Mucosa of descending colon (tissue), 3 donors: ENCODE results near the gene KAZALD1. TPM values are rescaled to one million over a fixed set of nuclear protein-coding genes. Genes with fewer than 3 reads are reported as not detected.
A peak's percentile ranks its signal among the peaks of the same experiment; 100 is the strongest.

Source experiments
- ATAC-seq: fragments of 200-7000 bp; cut with Tn5 transposase; one replicate; pipeline ENCODE4 v1.9.1; 2020; ENCODE audit warnings: mild to moderate bottlenecking, moderate library complexity
- DNase-seq, 3 donors: peaks; one replicate each; pipeline ENCODE4 v3.0.0-alpha.2; 2020
- H3K36me3 ChIP-seq: fragments of 200-600 bp; one replicate; pipeline ENCODE4 v1.8.0; 2021; ENCODE audit warnings: low read depth, mild to moderate bottlenecking
- H3K4me1 ChIP-seq: fragments of 200-600 bp; one replicate; pipeline ENCODE4 v1.8.0; 2021; ENCODE audit warnings: low read depth, mild to moderate bottlenecking
- H3K4me3 ChIP-seq: fragments of 200-600 bp; one replicate; pipeline ENCODE4 v1.8.0; 2021; ENCODE audit warnings: mild to moderate bottlenecking
- H3K9me3 ChIP-seq: fragments of 200-600 bp; one replicate; pipeline ENCODE4 v1.8.0; 2021; ENCODE audit warnings: mild to moderate bottlenecking
- intact Hi-C, 2 donors: fragments of 100-400 bp; cut with DNase I in 1 of 2; cut with micrococcal nuclease in 1 of 2; formaldehyde crosslinking; loops; one replicate each; pipeline versions ENCODE4 v1.11.0 to v1.11.1; 2022; cut with DNase I, micrococcal nuclease
- total RNA-seq, 3 donors: library from RNA; stranded (reverse); fragmentation: NEBNext Ultra II Directional in 2 of 3; extraction: Animal tissue kit (Norgen Biotek cat#: 25700) in 2 of 3; gene quantifications; one replicate each; pipeline versions ENCODE4 v1.2.1 to v1.2.4, GENCODE V29; 2021 to 2023
- TF ChIP-seq, protein P1 (sequence below): fragments of 200-600 bp; IDR thresholded peaks from one replicate; pipeline ENCODE4 v1.8.0; 2022; ENCODE audit warnings: antibody characterized with exemption, mild to moderate bottlenecking
- donor health status: DM: no; HTN: no; CAD: no; lungs with moderate emphysema.
- donor health status: DM: no; HTN: no; CAD: no.
- donor health status: DM: no; HTN: yes; CAD: no.

Gene KAZALD1
- total RNA-seq, 3 donors from 2014 or later: 8.5 to 20.0 (median 16.7) TPM

DNA sequence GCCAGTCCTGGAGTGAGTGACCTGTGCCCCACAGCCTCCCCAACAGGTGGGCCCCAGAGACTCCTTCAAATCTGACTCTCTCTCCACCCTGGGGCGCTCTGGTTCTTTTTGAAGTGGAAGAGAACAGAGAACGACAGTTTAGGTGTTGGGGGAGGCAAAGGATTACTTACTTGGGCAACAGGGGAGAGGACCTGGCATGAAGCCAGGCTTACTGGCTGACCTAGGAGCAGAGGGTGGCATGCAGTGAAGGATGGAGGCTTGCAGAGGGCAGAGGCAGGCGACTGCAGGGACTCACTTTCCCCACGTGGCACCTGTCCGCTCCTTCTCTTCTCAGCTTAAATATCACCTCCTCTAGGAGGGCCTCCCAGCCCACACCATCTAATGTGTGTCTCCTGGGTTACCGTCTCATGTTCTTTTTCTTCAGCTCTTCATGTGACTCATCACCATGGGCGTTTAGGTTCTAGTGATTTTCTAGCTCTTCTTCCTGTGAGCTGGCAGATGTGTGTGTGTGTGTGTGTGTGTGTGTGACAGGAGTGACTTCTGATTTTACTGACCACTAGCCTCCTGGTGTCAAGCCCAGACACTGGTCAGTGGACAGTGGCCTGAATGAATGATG, 46.7 kb upstream of the KAZALD1 start:
- Histone ChIP-seq H3K4me3 (no peak overlapping the region), H3K9me3 (no peaks in the 10 kb centered on the region), H3K36me3 (no peaks in the 10 kb centered on the region), H3K4me1 (peaks cover 14% of the 10 kb centered on the region)
- intact Hi-C loops: no loop called here
- ATAC-seq (no peak), DNase-seq (no peak)
- TF ChIP-seq, protein P1, sequence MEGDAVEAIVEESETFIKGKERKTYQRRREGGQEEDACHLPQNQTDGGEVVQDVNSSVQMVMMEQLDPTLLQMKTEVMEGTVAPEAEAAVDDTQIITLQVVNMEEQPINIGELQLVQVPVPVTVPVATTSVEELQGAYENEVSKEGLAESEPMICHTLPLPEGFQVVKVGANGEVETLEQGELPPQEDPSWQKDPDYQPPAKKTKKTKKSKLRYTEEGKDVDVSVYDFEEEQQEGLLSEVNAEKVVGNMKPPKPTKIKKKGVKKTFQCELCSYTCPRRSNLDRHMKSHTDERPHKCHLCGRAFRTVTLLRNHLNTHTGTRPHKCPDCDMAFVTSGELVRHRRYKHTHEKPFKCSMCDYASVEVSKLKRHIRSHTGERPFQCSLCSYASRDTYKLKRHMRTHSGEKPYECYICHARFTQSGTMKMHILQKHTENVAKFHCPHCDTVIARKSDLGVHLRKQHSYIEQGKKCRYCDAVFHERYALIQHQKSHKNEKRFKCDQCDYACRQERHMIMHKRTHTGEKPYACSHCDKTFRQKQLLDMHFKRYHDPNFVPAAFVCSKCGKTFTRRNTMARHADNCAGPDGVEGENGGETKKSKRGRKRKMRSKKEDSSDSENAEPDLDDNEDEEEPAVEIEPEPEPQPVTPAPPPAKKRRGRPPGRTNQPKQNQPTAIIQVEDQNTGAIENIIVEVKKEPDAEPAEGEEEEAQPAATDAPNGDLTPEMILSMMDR: no peak

DNA sequence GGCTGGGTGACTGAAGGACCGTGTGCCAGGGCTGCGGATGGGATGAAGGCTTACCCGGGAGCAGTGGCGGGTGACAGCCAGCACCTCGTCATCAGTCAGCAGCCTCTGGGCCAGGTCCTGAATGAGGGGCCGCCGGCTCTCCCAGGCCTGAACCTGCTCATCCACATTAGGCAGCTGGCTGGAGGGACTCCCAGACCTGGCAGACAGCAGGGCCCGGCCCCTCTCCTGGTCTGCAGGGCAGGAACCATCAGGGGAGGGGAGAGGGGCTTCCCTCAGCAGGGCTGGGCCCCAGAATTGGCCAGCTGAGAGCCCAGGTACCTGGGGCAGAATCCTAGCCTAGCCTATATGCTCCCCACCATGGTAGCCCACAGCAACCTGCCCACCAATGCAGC, 46.2 kb upstream of the KAZALD1 start:
- H3K4me3 ChIP-seq: no peak overlapping the region
- DNase-seq (no peak), ATAC-seq (no peak)
- TF ChIP-seq, protein P1: no peak
- H3K4me1 ChIP-seq: peaks cover 14% of the 10 kb centered on the region
- no peaks in the 10 kb centered on the region for H3K36me3 ChIP-seq
- no peaks in the 10 kb centered on the region for H3K9me3 ChIP-seq
- intact Hi-C loops: no loop called here

DNA sequence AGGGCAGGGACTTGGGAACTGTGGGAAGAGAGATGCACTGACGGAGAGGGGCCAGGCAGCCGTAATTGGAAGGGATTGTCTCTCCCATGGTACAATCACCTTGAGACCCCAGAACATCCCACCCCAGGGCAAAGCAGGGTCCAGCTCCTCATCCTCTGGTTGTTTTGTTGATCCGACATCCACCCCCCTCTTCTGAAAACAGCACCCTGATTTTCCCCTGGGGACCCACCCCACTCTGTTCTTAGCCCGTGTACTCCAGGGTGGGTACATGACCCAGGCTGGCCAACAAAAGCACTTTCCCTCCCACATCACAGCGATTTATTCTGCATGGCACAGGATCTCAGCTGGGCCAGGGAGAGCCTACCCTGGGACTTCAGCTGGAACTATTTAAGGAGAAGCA, 45.0 kb upstream of the KAZALD1 start:
- ATAC-seq (no peak), DNase-seq (no peak)
- TF ChIP-seq, protein P1: no peak
- Histone ChIP-seq H3K9me3 (no peaks in the 10 kb centered on the region), H3K36me3 (no peaks in the 10 kb centered on the region), H3K4me3 (no peak overlapping the region), H3K4me1 (peaks cover 14% of the 10 kb centered on the region)
- intact Hi-C loops: no loop called here

DNA sequence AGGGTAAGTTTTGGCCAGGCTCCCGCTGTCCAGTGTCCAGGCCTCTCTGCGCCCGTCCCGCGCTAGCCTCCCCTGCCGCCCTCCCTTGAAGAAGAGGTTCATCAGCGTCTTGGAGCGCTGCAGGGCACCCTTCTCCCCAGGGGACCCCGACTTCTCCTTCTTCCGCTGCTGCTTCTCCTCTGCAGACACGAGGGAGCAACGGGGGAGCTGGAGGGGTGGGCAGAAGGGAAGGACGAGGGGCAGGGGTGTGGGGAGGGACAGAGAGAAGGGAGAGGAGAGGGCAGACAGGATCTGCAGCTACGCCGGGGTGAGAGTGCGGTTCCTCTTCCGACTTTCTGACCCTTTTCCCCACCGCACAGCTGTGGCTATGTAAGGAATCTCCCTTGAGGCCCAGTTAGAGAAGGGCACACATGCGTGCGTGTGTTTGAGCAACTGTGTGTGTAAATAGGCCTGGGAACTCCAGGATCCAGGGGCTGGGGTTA, 43.6 kb upstream of the KAZALD1 start:
- DNase-seq (no peak), ATAC-seq (no peak)
- TF ChIP-seq, protein P1: no peak
- H3K4me1 ChIP-seq: peaks cover 10% of the 10 kb centered on the region
- H3K9me3 ChIP-seq: no peaks in the 10 kb centered on the region
- no peak overlapping the region for H3K4me3 ChIP-seq
- no peaks in the 10 kb centered on the region for H3K36me3 ChIP-seq
- intact Hi-C loops: no loop called here

DNA sequence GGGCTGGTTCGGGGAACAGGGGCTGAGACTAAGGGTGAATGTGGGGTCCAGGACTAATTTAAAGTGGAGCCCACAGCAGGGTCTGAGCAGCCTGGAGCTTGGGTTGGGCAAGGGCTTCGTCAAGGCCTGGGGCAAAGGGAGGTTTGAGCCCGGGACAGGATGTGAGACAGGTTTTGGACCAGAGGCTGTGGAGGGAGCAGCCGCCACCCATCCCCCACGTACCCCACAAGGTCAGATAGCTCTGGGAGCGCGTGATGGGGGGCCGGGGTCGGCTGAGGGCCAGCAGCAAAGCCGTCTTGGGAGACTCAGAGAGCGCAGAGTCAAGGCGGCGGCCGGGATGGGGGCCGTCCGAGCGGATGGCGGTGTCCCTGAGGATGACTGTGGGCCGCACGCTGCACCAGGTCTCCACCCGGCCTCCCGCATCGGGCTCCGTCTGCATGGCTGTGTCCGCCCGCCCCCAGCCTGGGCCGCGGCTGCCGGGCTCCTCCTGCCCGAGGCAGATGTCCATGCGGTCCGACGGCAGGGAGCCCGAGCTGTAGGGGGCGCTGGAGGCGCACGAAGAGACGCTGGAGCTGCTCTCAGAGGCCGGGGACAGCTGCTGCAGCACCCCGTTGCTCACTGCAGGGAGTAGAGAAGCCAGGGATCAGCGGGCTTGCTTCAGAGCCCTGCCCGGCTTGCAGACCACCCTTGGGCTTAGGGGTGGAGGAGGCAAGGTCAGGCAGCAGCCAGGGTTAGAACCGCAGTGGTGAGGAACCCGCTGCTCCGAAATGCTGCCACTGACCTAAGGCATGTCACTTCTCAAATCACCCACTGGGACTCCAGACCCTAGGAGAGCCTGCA, 43.0 kb upstream of the KAZALD1 start:
- TF ChIP-seq, protein P1: peak; percentile 43
- H3K9me3 ChIP-seq: no peaks in the 10 kb centered on the region
- DNase-seq: peak in 2 of 3 donors; percentile 89 to 92
- intact Hi-C loops: no loop called here
- peak; percentile 73 for ATAC-seq
- peaks cover 6% of the 10 kb centered on the region for H3K4me1 ChIP-seq
- no peak overlapping the region for H3K4me3 ChIP-seq
- no peaks in the 10 kb centered on the region for H3K36me3 ChIP-seq
